ENCODE measurements around the gene MFSD11.
"Not testable (repeated sequence)": the region's sequence is repeated elsewhere in the genome, so short reads cannot be mapped to it uniquely, and the experiment has no call there.

Gene MFSD11

DNA sequence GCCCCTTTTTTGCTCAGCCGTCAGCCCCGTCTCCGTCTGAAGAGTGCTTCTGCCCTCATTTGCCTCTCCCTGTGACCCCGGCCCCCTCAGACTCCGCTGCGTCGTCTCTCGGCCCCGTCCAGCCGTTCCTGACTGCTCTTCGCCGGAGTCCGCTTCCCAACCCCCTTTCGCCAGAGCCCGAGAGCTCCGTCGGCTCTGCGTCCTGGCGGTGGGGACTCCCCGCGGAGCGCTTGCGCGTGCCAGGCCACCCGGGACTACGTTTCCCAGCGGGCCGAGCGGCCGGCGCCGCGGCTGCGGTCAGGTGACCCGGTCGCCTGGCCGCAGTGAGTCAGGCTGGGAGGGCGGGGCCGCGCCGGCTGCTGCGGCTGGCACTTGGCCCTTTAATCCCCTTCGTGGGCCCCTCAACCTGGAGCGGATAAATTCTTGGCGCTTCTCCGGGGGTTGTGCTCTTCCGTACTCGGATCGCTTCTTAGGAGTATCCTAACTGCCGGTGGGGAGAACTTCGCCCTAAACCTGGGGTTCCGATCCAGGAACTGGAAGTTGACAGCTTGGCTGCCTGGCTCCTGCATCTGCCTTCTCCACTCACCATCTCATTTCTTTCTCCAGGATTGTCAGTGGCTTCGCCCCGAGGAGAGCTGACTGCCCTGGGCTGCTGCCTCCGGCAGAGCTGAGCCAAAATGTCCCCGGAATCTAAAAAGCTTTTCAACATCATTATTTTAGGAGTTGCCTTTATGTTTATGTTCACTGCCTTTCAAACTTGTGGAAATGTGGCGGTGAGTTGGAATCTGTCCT lies at the start of gene MFSD11:
TSS of gene MFSD11 (plus strand) at position 444 of the 792 bp plus-strand sequence. CDS start at position 678, 234 bp downstream.
- peak; percentile 97 for DNase-seq (ENCODE audit: low spot score)

DNA sequence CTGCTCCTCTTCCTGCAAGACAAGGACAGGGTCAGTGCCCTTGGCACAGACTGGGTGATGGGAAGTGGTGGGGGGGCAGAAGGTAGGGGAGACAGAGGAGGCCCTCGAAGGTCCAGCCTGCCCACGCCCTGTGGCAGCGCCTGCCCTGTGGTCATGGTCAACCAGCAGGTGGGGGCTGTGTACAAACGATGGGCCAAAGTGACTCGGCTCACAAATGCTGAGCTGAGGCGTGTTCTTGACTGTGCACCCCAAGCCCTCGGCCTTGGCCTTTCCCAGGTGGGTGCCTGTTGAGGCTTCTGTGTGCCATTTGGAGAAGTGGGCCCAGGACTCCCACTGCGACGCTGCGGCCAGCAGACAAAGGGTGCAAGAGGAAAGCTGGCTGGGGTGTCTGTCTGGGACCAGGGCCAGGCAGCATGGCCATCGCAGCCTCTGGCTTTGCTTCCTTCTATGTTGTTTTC lies 49.7 kb upstream of the MFSD11 start:
- no peak for DNase-seq (ENCODE audit: low spot score)

- no peak for DNase-seq (ENCODE audit: low spot score)
Observed at GRCh38 chr17:76689859-76690258, 48.1 kb upstream of the MFSD11 start.

DNA sequence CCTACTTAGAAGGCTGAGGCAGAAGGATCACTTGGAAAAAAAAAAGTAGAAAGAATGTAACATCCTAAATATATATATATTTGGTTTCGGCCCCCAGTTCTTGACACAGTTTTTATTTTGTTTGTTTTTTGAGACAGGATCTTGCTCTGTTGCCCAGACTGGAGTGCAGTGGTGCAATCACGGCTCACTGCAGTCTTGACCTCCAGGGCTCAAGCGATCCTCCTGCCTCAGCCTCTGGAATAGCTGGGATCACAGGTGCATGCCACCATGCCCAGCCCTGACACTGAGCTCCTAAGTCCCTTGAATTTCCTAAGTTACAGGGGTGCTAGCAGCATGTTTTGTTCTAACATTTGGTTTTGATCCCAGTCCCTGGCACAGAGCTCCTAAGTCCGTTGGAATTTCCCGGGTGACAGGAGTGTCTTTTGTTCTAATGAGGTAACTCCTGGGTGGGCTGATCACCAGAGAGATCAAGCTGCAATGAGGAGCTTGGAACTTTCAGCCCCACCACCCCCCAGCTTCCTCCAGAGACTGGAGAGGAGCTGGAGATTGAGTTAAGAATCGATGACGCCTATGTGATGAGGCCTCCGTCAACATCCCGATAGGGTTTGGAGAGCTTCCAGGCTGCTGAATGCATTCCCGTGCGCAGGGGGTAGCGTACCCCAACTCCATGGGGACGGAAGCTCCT lies 47.2 kb upstream of the MFSD11 start:
- no peak for DNase-seq (ENCODE audit: low spot score)

DNA sequence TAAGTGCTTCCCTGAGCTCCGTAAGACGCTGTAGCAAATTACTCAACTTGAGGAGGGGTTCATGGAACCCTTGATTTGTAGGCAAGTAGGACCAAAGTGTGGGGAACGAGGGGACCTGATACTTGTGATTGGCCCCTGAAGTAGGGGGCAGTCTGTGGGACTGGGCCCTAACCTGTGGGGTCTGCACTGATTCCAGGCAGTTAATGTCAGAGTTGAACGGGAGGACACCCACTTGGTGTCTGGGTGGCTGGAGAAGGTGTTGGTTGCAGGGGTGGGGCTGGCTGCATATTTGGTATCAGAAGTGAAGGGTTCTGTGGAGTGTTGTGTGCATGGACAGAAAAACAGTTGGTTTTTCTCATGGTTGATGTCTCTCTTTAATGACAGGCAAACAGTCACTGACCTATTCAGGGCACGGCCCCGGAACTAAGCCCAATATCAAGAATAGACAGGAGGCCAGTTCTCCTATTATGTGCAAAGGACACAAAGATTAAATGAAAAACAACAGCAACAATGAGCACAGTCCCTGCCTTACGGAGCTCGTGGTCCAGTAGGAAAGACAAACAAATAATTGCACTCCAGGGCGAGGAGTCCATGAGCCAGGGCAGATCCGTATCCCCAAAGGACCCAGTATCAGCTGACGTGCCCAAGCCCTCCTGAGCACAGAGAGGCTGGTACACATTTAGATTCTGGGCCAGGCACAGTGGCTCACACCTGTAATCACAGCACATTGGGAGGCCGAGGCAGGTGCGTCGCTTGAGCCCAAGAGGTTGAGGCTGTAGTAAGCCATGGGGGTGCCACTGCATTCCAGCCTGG lies 46.3 kb upstream of the MFSD11 start:
- no peak for DNase-seq (ENCODE audit: low spot score)

DNA sequence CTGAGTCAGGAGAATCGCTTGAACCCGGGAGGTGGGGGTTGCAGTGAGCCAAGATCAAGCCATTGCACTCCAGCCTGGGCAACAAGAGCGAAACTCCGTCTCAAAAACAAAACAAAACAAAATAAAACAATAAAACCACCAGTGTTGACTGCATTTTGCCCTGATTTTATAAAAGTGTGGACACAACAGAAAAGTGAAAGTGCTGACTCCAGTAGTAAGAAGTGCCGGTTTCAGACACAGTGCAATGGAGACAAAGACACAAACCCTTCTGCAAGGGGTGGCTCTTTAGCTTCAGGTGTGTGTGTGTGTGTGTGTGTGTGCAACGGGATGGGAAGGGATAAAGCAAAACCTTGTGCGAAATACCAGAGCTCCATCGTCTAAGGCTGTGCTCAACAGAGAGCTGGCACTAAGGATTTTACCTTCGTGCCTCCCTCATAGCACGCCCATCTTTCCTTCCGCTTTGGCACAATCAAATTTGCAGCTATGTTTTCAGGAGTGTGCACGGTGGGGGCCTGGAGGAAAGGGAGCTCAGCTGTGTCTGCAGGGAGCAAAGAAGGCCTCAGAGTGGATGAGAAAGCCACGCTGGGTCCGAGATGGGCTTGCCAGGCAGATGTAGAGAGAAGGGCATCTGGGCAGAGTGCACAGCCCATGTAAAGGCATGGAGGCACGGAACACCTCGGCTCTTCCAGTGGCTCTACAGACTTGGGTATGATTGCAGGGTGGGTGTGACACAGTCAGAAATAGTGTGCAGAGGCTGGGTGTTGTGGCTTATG lies 42.7 kb upstream of the MFSD11 start:
- DNase-seq (ENCODE audit: low spot score): no peak

DNA sequence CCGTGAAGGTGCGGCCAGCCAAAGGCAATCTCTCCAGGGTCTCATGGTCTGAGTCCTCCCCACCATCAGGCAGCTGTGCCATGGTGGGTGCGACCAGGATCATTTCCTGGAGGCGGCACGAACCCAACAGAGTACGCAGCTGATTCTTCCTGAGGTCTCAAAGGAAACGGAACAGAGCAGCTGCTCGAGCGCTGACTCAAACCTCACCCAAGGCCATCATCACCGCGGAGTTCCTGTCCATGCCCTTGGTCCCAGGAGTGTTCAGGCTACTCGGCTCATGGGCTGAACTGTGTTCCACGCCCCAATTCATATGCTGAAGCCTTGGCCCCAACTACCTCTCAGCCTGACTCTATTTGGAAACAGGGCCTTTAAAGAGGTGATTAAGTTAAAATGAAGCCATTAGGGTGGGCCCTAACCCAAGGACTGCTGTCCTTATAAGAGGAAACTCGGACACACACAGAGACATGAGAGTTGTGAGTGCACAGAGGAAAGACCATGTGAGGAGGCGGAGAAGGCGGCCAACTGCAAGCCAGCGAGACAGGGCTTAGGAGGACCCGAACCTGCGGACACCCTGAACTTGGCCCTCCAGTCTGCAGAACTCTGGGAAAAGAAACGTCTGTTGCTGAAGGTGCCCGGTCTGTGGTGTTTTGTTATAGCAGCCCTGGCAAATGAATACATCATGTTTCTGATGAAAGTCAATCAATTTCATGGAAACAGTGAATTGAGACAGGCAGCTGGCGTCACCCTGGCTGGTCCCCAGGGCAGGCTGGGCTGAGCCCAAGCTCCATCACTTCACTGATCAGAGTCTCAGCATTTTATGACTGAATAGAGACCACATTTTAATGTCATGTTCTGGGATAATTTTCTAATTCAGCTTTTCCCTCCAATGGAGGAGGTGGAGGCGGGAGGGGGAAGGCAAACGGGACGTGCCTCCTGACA lies 40.9 kb upstream of the MFSD11 start:
- DNase-seq (ENCODE audit: low spot score): no peak

GRCh38 chr17:76697702-76698465 lies 40.0 kb upstream of the MFSD11 start:
- peak; percentile 72 for DNase-seq (ENCODE audit: low spot score)

DNA sequence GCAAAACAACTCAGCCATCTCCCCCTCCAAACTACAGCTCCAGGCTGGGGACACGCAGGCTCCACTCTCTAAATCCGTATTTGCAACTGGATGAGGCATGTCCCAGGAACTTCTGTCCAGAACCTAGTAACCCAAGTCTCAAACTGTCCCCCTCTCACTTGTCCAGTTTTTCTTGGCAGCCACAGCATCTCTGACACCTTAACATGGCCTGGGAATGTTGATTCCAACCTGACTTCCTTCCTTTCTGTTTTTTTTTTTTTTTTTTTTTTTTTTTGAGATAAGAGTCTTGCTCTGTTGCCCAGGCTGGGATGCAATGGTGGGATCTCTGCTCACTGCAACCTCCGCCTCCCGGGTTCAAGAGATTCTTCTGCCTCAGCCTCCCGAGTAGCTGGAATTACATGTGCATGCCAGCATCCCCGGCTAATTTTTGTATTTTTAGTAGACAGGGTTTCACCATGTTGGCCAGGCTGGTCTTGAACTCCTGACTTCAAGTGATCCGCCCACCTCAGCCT lies 39.4 kb upstream of the MFSD11 start:
- not testable (repeated sequence) for DNase-seq (ENCODE audit: low spot score)

DNA sequence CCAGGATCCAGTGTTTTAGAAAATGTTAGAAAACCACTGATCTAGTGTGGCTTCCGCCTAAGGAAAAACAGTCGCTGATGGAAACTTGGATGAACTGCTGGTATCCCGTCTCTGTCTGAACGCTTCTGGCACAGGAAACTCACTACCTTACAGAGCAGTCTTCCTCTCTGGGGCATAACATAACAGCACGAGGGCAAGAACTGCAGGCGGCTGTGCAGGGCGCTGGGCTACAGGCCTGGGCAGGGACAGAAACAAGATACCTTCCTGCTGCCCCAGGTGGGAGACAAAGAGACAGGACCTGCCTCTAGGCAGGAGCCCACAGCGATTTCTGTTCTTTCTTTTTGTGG lies 37.7 kb upstream of the MFSD11 start:
- no peak for DNase-seq (ENCODE audit: low spot score)

GRCh38 chr17:76700617-76701470 lies 37.1 kb upstream of the MFSD11 start:
- DNase-seq (ENCODE audit: low spot score): no peak

DNA sequence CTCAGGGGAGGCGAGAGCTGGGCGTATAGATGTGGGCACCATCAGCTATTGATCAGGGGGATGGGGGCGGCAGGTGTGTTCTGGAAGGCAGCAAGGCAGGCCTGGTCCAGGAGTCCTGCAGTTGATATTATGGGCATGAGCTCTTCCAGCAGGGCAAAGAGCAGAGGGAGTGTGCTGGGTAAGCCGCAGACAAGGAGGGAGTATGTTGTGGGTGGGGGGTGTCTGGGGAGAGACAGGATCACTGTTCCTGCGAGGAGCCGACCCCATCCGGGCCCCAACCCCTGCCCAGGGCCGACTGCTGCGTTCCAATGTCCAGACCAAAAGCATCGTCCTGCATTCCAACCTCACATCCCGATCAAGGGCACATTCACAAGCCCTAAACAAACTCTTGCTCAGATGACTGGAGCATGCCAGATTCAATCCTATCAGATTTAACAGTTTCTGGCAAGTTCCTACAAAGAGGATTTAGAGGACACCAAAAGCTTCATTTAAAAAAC lies 36.4 kb upstream of the MFSD11 start:
- no peak for DNase-seq (ENCODE audit: low spot score)

GRCh38 chr17:76702076-76702475 lies 35.8 kb upstream of the MFSD11 start:
- no peak for DNase-seq (ENCODE audit: low spot score)

DNA sequence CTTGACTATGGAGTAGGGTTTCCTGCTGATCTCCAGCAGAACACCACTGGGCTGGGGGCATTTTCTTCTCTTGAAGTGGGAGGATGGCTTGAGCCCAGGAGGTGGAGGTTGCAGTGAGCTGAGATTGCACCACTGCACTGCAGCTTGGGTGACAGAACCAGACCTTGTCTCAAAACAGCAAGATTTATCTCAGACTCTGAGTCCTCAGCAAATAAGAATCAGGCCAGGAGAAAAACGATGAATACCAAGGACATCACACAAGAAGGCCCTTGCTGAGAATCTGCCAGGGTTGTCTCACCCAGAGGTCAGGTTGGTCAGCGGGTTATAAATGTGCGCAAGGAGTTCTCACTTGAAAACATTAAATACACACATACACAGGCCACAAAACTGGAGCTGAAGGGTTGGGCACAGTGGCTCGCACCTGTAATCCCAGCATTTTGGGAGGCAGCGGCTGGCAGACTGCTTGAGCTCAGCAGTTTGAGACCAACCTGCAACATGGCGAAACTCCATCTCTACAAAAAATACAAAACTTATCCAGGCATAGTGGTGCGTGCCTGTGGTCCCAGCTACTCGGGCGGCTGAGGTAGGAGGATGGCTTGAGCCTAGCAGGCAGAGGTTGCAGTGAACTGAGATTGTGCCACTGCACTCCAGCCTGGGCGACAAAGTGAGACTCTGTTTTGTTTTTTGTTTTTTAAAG lies 34.8 kb upstream of the MFSD11 start:
- DNase-seq (ENCODE audit: low spot score): no peak

GRCh38 chr17:76704805-76705204 lies 33.1 kb upstream of the MFSD11 start:
- DNase-seq (ENCODE audit: low spot score): no peak

DNA sequence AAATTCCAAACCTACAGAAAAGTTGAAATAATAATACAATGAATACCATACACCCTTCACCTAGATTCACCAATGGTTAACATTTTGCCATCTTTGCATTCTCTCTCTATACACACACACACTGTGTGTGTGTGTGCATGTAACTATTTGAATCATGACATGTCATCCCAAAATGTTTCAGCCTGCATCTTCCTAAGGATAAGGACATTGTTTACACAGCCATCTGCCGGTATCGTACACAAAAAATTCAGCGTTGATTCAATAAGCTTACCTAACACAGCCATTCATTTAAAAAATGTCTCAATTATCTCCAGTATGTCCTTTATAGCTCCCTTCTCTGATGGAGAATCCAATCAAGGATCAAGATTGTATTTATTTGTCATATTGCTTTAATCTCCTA lies 31.1 kb upstream of the MFSD11 start:
- no peak for DNase-seq (ENCODE audit: low spot score)

- DNase-seq (ENCODE audit: low spot score): peak; percentile 72
Observed at GRCh38 chr17:76707985-76708807, 29.7 kb upstream of the MFSD11 start.
